ENCODE data around the gene LRRC75A. TPM values are rescaled to one million over a fixed set of nuclear protein-coding genes. Genes with fewer than 3 reads are reported as not detected.

LRRC75A gene
- total RNA-seq, 1 experiment from 2014 or later: 3.2 TPM

DNA sequence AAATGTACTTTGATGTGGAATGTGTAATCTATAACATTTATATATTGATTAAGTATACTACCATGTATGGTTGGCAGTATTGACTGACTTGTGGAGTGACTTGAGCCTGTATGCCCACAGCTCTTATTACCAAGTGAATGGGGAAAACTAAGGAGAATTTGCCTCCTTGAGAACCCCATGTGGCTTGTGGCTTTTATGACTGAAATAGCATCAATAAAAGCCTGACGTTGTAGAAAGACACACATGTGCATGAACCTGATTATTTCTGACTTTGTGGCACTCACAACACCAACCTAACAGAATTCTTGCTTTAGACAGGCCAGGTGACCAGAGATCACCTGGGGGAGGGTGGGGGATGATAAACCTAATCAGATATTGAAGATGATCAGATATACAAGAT is 2.1 kb upstream of the LRRC75A start:
- no peak for DNase-seq (ENCODE audit: low read depth)

- no peak for DNase-seq (ENCODE audit: low read depth)
Measured at GRCh38 chr17:16493531-16494046, 1.6 kb upstream of the LRRC75A start.

GRCh38 chr17:16492613-16493530 is 879 bp upstream of the LRRC75A start:
- no peak for DNase-seq (ENCODE audit: low read depth)

DNA sequence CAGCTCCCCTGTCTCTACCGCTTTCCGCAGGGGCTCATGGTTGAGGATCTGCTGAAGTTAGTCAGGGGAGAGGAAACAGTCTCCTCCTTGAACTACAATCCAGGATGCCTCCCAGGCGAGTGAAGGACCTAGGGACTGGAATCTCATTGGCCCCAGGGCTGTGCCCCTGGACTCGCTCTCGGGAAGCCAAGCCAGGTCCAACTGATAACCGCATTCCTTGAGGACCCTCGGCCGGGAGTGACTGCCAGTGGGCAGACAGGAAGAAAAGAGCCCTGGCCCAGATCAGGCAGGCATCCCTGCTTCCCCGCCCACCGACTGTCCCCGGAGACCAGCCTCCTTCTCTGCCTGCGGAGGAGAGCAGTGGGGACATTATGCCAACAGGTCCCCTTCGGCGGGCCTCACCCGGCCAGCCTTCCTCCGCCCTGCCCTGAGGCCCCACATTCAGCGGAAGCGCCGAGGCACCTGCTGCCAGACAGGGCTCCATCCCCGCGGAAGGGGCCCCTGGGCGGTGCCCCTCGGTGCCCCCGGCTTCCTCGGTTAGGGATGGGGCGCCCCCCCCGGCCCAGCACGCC is 776 bp downstream of the LRRC75A start:
- DNase-seq (ENCODE audit: low read depth): no peak

- DNase-seq (ENCODE audit: low read depth): no peak
Measured at GRCh38 chr17:16489431-16489830, 2.6 kb downstream of the LRRC75A start.

GRCh38 chr17:16488968-16489337 is 3.0 kb downstream of the LRRC75A start:
- DNase-seq (ENCODE audit: low read depth): no peak

DNA sequence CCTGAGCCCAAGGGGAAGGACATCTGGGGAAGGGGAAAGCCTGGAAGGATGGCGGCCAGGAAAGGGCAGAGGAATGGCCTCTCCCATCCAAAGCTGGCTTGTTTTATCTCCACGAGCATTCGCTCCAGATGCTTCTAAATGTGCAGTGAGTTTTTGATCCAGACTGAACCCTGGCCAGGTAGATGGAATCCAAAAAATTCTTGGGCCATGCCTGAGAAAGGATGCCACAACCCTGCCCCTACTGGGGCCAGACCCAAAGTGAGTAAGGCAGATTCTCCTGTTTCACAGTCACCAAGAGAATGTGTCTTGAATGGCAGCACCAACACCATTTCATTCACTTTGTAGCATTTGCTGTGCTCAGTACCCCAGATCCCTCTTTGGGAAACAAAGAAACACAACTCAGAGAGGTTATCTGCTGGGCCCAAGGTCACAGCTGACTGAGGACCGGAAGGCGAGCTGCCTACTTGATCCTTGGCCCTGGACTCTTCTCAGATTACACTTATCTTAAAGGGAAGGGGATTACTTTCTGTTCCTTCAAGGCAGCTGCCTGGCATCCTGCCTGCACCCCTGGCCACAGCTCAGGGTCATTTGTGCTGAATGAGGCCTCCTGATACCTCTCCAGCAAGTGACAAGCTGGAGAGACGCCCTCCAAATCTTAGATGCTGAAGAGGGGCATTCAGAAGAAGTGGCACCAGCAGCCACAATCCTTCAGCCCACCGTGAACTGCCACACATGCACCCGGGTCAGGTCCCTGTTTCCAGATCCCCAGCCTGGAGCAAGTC is 3.6 kb downstream of the LRRC75A start:
- no peak for DNase-seq (ENCODE audit: low read depth)

DNA sequence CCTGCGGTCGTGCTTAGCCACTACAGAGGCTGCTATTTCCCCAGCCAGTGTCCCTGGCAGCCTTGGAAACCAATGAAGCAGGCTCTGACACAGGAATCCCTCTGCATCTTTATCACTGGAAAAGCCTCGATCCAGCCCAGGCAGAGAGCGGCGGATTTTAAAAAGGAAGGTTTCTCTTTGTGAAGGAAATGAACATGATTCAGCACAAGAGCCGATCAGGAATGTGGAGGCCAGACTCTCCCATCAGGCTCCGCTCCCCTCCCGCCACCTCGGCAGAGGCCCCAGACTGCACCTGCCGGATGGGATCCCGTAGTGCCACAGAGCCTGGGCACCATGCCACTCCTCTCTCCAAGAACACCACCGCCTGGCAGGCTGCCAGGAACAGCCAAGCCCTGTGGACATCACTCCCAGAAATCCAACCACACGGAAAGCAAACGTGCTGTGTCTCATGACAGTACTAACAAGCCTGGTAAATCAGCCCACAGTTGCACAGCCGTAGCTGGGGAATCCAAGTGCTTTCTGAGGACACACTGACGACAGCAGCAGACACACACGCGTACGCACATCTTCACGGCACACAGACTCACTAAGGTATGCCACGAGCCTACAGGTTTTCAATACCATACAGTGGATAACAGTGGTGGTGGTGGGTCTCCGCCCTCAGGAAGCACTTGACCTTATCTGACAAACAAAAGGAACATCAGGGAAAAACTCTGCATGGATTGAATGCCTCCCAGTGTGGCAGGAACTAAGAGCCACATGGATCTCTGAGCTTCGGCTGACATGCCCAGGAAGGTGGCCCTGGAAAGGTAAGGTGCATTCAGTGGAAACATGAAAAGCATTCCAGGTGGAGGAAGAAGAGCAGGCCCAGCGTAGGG is 5.4 kb downstream of the LRRC75A start:
- peak; percentile 90 for DNase-seq (ENCODE audit: low read depth)

- no peak for DNase-seq (ENCODE audit: low read depth)
Measured at GRCh38 chr17:16484445-16485175, 7.4 kb downstream of the LRRC75A start.

DNA sequence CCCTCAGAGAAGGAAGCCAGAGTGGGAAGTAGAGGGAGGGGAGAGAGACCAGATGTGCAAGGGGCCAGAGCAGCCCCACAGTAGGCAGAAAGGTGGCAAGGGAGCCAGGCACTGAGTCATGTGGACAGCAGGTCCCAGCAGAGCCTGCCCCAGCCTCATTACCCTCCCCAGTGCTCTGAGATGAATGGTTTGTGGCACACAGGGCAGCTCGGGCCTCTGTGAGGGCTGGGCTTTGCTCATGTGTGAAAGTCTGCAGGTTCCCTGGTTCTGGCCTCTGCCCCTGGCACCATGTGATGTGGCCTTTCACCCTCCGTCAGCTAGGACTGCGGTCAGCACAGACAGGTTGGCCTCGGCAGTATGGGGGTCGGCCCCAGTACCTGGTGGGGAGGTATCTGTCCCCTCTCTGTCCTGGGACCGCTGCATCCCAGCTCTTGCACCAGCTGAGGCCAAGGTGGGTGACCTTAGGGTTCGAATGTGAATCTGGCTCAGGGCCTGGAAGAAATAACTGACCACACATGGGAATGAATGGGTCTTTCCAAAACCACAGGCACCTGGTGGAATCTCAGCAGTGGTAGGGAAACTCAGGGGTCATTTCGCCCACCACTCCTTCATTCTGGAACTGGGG is 8.9 kb downstream of the LRRC75A start:
- DNase-seq (ENCODE audit: low read depth): no peak

- no peak for DNase-seq (ENCODE audit: low read depth)
Measured at GRCh38 chr17:16482253-16482652, 9.7 kb downstream of the LRRC75A start.

- DNase-seq (ENCODE audit: low read depth): no peak
Measured at GRCh38 chr17:16480995-16481394, 11.0 kb downstream of the LRRC75A start.

DNA sequence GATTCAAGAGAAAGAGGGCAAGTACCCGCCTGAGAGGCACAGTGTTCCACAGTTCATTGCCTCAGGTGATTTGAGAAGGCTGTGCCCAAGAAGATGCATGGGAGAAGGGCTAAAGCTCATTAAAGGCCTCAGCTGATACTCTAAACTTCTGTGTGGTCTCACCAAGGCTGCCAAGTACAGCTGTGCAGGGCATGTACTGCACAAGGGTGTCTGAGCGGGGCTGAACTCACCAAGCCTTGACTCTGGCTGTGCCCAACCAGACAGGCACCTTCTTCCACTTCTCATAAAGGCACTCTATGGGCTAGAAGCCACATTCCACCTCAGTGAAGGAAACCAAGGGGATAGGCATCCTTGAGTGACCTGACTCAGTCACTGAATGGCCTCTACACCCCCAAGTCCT is 12.7 kb downstream of the LRRC75A start:
- DNase-seq (ENCODE audit: low read depth): no peak

- no peak for DNase-seq (ENCODE audit: low read depth)
Measured at GRCh38 chr17:16478649-16479048, 13.3 kb downstream of the LRRC75A start.

DNA sequence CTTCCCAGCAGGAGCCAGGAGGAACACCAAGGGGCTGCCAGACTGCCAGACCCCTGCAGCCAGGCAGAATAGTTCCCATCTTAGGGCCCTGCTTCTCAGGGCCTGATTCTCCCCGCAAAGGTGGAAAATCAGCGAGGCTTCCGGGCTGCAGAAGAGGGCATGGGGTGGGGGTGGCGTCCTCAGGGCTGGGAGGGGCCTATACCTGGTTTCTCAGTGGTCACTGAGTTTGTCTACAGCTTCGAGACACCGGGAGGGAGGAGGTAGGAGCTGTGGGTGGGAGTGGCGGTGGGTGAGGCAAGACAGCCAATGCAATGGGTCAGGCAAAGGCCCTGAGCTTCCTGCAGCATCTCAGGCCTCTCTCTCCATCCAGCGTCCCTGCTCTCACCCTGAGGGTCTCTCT is 14.3 kb downstream of the LRRC75A start:
- DNase-seq (ENCODE audit: low read depth): no peak

DNA sequence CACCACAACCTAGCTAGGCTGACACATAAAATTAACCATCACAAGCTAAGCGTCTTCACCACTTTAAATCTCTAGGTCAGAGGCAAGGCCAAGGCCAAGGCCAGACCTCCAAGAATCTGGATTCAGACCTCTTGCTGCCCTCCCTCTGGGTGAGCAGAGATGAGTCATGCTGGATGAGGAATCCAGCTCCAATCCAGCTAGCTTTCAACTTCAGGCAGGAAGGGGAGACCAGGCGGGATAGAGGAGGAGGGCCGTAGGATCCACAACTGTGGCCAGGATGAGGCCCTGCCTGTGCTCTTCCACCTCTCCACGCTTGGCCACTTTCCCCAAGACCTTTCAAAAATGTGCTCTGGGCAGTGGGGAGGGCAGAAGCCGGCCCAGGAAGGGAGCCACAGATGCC is 14.7 kb downstream of the LRRC75A start:
- peak; percentile 93 for DNase-seq (ENCODE audit: low read depth)

GRCh38 chr17:16475179-16475704 is 16.8 kb downstream of the LRRC75A start:
- no peak for DNase-seq (ENCODE audit: low read depth)

DNA sequence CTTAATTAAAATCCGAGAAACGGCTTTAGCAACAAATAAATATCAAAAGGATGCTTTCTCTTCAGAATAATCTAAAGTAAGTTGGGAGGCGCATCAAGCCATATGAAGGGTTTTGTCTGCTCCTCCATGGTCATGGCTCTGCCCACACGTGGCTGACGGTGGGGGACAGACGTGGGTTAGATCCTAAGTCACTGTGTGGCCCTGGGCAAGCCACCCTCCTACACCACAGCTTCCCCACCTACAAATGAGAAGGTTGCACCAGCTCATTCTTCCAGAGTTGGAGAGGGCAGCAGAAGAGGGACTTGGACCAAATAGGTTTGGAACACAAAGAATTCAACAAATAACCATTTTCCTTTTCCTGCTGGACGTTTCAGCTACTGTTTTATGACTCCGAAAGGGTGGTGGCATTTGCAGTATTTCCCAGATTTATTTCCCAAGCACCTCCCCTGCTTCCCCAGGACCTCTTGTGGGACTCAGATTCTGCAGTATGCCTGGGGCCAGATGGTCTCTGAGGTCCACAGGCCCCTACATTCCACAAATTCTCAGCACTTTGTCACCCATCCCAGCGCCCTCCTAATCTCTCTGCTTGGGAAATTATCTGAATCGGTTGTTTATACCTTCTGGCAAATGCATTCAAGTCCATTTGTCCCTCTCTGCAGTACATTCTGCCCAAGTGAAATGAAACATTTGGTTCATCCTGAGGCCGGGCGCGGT is 17.8 kb downstream of the LRRC75A start:
- DNase-seq (ENCODE audit: low read depth): peak; percentile 55

Measured in RPMI7951 (cell line).